Measurements from ENCODE around the gene PARS2.

PARS2 gene

DNA sequence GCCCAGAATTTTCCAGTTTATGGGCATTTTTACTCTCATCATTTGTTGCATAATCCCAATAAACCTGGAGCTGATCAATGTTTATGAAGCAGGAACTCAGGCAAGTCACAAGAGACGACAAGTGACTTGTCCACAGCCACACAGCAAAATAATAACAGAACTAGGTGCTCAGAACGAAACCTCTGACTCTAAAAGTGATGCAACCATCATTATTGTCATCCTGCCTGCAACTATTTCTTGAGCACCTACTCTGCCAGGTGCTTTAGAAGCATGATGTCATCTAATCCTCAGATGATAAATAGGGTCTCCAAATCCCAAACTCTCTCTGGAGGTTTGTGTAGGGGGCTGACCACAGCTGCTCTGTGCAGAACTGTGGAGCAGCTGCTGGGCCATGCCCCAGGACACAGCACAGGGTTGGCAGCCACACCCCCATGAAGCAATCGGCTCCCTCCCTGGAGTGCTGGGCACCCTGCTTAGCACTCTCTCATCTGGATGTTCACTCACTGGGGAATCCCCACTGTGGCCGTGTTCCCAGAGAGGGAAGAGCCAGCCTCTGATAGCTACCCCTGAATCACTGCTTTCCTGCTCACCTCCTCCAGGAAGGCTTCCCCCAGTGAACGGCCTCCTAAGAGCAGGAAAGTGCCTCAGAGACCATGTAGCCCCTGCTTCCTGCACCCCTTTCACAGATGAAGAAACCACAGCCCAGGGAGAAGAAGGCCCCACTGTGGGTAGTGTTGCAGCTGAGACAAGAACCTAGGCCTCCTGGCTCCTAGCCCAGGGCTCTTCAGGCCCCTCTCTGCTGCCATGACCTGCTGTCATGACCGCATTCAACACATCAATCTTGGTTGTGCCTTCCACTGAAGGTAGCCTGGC, 34.7 kb upstream of the PARS2 start:
- peak; percentile 65 for DNase-seq

- no peak for DNase-seq
Observed at GRCh38 chr1:54798206-54798605, 33.9 kb upstream of the PARS2 start.

DNA sequence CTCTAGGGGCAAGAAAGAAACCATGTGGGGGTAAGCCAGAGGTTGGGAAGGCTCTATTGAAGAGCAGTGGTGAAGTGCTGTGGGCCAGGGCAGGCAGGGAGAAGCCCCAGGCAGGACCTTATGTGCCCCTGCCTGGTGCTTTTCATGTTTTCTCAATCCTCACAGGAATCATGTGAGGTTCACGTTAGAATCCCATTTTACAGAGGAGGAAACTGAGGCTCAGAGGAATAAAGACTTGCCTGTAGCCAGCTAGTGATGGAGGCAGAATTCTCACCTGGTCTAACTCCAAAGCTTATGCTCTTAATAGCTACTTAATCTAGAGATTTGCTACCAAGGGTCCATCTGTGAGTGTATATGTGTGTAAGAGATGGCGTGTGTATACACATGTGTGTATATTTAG, 32.6 kb upstream of the PARS2 start:
- DNase-seq, result peak; percentile 29

GRCh38 chr1:54795841-54796468, 31.6 kb upstream of the PARS2 start:
- no peak for DNase-seq

DNA sequence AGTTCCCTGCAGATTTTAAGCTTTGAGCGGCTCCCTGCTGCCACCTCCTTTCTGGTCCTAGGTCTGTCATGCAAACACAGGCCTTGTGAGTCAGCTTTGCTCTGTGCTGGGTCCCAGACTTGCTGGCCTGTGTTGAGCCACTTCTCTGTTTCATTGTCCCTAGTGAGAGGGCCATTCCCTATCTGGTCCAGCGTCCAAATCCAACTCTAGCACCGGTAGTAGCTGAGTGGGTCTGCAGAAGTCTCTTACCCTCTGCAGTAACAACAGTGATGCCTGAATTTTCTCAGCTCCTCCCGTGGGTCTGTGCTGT, 31.0 kb upstream of the PARS2 start:
- DNase-seq, result no peak

DNA sequence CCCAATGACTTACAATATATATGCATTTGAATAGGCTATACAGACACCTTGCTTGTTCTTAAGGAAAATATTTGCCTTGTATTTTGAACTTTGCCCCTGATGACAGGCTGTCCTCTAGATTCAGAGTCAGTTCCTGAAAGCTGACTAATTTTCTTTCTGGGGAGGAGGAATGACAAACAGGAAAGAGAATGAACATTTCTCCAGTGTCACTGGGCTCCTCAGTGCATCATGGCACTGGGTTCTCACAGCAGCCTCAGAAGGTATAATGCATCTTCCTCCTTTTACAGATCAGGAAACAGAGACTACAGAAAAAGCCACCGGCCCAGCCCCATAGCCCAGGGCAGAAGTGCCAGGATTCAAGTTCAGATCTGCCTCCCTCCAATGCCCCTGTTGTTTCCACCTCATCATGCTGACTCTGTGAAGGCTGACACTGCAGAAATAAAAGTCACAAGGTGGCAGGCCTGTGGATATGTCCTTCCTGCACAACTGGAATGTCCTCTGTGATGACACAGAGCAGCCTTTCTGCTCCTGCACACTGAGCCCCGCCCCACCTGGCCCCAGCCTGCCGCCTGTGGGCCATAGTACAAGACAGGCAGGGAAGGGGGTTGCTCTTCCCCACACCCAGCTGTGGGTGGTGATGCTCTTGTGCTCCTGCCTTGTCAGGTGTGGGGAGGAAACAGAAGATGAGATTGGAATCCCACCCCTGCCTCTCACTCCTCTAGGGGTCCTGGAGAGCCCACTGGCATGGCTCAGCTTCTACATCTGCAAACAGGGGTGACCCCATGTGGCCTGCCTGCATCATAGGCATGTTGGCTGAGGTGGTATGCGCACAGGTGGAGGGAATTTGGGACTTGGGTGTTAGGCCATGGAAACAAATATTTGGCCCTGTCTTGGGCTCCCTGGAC, 30.4 kb upstream of the PARS2 start:
- no peak for DNase-seq

DNA sequence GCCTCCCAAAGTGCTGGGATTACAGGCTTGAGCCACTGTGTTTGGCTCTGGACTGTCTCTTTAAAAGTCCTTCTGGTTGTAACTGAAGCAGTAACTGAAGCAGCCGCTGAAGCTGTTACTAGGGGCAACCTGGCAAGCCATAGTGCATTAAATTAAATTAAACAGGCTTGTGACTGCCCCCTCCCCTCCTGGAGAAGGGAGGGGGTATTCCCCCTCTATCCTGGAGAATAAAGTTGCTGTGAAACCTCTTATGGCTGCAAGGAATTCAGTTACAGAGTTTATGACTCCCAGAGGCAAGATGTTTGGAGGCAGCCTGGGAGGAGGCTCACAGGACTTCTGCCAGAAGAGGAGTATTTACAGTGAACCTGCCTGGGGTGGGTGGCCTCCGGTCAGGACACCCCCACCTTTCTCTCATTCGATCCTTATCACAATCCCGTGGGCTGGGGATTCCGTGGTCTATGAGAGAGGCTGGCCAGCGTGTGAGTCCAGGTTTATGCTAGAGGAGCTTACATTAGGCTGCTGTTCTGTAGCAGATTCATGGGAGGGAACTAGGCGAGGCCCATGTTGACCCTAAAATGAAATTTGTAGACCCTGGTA, 28.5 kb upstream of the PARS2 start:
- peak; percentile 89 for DNase-seq

- DNase-seq, result peak; percentile 92
Observed at GRCh38 chr1:54791880-54792522, 27.7 kb upstream of the PARS2 start.

DNA sequence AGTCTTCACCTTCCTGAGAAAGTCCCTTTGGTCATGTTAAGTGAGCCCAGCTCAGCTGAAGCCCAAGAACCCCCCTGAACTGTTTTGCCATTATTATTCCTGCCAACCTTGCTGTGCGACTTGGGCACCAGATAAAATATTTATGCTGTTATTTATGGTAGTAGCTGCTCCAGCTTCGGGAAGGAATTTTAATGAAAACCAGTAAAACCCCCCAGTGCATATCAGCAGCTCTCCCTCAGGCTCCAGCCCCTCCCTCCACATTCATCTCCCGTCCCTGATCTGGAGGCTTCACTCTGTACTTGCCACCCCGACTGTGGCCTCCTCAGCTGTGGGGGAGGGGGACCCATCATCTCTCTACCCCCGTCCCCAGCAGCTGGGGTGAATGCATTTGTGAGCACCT, 24.1 kb upstream of the PARS2 start:
- no peak for DNase-seq

DNA sequence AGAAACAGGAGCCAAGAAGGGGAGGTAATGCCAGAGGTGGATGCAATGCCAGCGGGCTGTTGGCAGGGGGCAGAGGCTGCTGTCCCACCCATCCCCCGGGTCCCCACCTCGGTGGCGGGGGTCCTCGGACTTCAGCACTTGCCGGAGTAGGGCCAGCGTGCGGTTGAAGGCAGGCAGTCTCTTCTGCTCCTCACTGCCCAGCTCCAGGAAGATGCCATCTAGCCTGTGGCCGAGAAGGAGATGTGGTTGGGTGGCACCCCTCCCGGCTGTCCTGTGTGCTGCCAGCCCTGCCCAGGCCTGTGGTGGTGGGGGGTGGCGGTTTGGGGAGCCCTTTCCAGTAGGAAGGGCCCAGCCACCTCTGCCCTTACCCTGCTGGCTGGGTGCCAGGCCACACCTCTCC, 23.3 kb upstream of the PARS2 start:
- no peak for DNase-seq

DNA sequence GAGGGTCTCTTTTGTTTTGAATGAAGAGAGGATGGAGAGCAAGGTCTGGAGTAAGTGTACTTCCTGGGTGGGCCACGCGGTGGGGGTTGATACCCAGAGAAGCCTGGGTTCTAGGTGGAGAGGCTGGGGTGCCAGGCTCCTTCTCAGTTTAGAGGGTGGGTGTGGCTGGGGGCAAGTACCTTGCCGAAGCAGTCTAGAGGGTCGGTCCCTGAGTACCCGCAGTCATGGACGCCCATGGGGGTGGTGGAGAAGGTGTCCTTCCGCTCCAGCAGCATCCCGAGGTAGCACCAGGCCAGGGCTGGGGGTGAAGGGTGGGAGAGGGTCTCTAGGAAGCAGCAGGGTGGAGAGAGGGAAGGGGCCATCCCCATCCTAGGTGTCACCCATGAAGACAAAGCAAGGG, 22.5 kb upstream of the PARS2 start:
- no peak for DNase-seq

- peak; percentile 25 for DNase-seq
Observed at GRCh38 chr1:54784066-54784465, 19.7 kb upstream of the PARS2 start.

DNA sequence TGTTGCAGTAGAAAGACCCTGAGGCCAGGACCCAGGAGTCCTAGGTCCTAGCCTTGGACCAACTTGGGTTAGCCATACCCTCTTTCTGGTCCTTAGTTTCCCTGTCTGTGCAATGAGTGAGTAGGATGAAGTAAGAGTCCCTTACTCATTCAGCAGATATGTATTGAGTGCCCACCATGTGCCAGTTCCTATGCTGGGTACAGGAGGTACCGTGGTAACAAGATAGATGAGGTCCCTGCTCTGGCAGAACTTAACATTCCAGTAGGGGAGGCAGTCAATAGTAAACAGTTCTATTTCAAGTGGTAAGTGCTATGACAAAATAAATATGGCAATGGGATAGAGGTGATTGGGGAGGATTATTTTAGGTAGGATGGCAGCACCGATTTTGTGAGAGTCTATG, 18.3 kb upstream of the PARS2 start:
- no peak for DNase-seq

GRCh38 chr1:54782156-54782555, 17.8 kb upstream of the PARS2 start:
- no peak for DNase-seq

GRCh38 chr1:54781023-54781723, 16.9 kb upstream of the PARS2 start:
- DNase-seq, result no peak

GRCh38 chr1:54777431-54777830, 13.1 kb upstream of the PARS2 start:
- no peak for DNase-seq

DNA sequence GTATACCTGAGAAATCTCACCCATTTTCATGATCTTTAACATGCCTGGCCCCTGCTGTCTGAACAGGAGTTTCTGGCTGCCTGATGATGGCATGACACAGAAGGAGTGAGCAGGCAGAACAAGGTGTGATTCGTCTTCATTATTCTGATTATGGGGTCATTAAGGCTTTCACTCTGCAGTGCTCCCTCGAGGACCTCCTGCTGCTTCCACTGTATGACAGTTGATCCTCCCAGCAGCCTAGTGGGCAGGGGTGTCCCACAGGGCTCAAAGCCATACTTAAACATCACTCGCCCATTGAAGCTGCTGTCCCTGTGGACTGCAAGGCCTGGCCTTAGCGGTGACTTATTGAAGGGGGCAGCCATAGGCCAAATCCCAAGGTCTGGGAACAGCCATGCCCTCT, 12.7 kb upstream of the PARS2 start:
- DNase-seq, result no peak

DNA sequence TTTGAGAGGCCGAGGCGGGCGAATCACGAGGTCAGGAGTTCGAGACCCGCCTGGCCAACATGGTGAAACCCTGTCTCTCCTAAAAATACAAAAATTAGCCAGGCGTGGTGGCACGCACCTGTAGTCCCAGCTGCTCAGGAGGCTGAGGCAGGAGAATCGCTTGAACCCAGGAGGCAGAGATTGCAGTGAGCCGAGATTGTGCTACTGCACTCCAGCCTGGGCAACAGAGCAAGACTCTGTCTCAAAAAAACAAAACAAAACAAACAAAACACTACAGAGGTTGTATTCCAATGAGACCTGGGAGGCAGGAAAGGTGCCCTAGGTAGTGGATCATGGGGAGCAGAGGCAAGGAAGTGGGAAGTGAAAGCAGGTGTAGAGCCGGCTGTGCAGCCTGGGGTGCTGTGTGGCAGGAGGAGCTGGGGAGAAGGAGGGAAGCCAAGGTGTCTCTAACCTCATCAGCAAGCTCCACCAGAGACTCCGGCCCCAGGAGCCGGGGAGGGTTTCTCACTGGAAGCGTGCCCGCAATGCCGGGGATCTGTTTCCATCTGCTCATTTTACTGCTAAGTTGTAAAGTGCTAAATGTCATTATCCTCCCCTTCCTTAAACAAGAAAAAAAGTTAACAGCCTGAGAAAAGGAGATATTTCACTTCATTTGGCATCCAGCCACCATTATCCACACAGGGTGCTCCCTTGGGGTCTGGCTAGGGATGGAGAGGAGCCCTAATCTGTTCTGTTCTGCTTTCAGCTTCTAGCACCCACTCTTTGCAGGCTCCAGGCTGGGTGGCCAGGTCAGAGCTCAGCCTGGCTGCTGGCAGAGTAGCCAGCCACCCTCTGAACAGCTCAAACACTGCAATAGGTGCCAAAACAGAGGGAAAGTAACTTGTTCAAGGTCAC, 11.8 kb upstream of the PARS2 start:
- peak; percentile 64 for DNase-seq

DNA sequence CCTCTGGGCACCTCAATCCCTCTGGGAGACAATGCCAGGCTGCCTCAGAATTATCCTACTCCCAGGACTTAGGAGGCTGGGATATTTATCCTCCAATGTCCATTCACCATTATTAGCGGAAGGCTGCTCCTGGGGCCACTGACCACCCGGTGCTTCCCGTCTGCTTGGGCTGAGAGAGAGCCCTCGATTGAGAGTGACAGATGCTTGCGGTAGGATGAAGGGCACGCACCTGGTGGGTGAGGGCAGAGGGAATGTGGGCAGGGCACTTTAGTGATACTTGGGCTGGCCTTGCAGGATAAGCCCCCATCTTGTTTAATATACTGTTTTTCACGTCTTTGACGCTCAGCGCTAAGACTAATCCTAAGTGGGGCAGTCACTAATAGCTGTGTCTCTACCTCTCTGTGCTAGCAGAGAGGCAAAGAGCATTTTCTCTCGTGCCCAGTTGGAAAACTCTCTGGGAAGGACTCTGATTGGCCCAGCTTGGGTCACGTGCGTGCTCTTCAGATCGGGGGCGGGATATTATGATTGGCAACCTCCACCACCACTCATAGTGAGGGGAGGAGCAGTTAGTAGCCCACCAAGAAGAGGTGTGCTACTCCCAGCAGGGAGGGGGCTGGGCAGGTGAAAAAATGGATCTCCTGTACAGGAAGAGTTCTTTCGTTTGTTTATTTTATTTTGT, 10.6 kb upstream of the PARS2 start:
- peak; percentile 98 for DNase-seq

GRCh38 chr1:54772951-54773350, 8.6 kb upstream of the PARS2 start:
- no peak for DNase-seq

Measured in NCI-H82 (cell line).